ENCODE results near the gene BRD1. TPM values are rescaled to one million over a fixed set of nuclear protein-coding genes. Genes with fewer than 3 reads are reported as not detected.

The BRD1 gene
- total RNA-seq, 1 experiment from 2014 or later, result 19.1 TPM

GRCh38 chr22:49800408-49801238, 27.1 kb downstream of the BRD1 start:
- Histone ChIP-seq H3K79me2 (ENCODE audit: low read length) (peaks cover 62% of the 10 kb centered on the region), H3K4me3 (ENCODE audit: low read length) (no peak overlapping the region), H2AFZ (ENCODE audit: low read length) (no peak overlapping the region), H4K20me1 (ENCODE audit: low read length) (peaks cover 6% of the 10 kb centered on the region; the same call in 1 of the 2 replicates), H3K36me3 (ENCODE audit: low read depth, low read length) (peaks cover 3% of the 10 kb centered on the region; the same call in 1 of the 2 replicates), H3K9me3 (ENCODE audit: low read length) (no peaks in the 10 kb centered on the region), H3K27me3 (ENCODE audit: low read length) (no peaks in the 10 kb centered on the region), H3K27ac (ENCODE audit: low read length) (no peak overlapping the region), H3K9me2 (replicated peaks; ENCODE audit: low read length) (no peaks in the 10 kb centered on the region), H3K4me2 (ENCODE audit: low read length) (no peak overlapping the region), H3F3A (ENCODE audit: low read length, unreplicated experiment) (no peaks in the 10 kb centered on the region), H3K4me1 (ENCODE audit: insufficient read depth, low read length) (no peaks in the 10 kb centered on the region), H3K9ac (ENCODE audit: low read length) (no peak overlapping the region)
- intact Hi-C loops (cut with micrococcal nuclease), result no loop called here
- POLR2A ChIA-PET (ENCODE audit: unreplicated experiment), result no interaction called here
- DNase-seq, result no peak
- no peak for ATAC-seq
- TF ChIP-seq CTCF (conservative IDR thresholded peaks at IDR 0.05; ENCODE audit: low read depth, low read length), result no peak
- no peak for TF ChIP-seq EZH2 (IDR thresholded peaks at IDR 0.05; ENCODE audit: low read length, unreplicated experiment)
- no peak for TF ChIP-seq EZH2phosphoT487 (IDR thresholded peaks at IDR 0.05; ENCODE audit: borderline replicate concordance, low read length)
- no TSS peak for BruUV-seq (replicated peaks)
- CTCF ChIA-PET, result no interaction called here

DNA sequence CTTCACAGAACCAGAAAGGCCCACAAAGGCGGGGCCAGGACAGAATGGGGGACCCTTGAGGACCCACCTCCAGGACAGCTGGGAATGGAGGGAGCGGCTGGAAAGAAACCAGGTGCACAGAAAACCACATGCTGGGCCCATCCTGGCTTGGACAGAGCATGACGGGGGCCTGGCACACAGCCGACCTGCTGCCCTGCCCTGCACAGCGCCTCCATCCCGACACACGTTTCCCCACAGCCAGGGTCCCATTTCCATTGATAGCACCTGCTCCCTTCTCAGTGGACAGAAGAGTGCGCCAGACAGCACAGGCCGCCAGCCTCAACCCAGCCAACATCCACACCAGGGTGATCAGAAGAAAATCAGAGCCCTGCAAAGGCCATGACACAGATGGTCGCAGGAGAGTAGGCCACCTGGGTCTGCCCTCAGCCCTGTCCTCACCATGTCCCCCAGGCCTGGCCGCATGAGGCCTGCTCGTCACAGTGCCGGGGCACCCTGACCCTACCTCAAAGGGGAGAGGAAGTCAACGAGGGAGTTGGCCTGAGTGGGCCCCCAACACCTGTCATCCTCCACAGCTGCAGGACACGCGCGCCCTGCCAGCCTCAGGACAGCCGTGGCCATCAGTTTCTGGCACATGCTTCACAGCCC, 28.1 kb downstream of the BRD1 start:
- no peaks in the 10 kb centered on the region for H3K4me1 ChIP-seq (ENCODE audit: insufficient read depth, low read length)
- H4K20me1 ChIP-seq (ENCODE audit: low read length), result peaks cover 6% of the 10 kb centered on the region; the same call in 1 of the 2 replicates
- BruUV-seq (replicated peaks), result no TSS peak
- H3K27ac ChIP-seq (ENCODE audit: low read length), result no peak overlapping the region
- H3K9me2 ChIP-seq (replicated peaks; ENCODE audit: low read length), result no peaks in the 10 kb centered on the region
- DNase-seq (no peak), ATAC-seq (no peak)
- H2AFZ ChIP-seq (ENCODE audit: low read length), result no peak overlapping the region
- no peaks in the 10 kb centered on the region for H3K27me3 ChIP-seq (ENCODE audit: low read length)
- peaks cover 52% of the 10 kb centered on the region for H3K79me2 ChIP-seq (ENCODE audit: low read length)
- no peak overlapping the region for H3K9ac ChIP-seq (ENCODE audit: low read length)
- POLR2A ChIA-PET (ENCODE audit: unreplicated experiment), result no interaction called here
- H3F3A ChIP-seq (ENCODE audit: low read length, unreplicated experiment), result no peaks in the 10 kb centered on the region
- no peaks in the 10 kb centered on the region for H3K9me3 ChIP-seq (ENCODE audit: low read length)
- H3K4me3 ChIP-seq (ENCODE audit: low read length), result no peak overlapping the region
- H3K36me3 ChIP-seq (ENCODE audit: low read depth, low read length), result peaks cover 5% of the 10 kb centered on the region; the same call in 1 of the 2 replicates
- intact Hi-C loops (cut with micrococcal nuclease), result no loop called here
- H3K4me2 ChIP-seq (ENCODE audit: low read length), result no peak overlapping the region
- CTCF ChIA-PET, result no interaction called here
- no peak for TF ChIP-seq EZH2 (IDR thresholded peaks at IDR 0.05; ENCODE audit: low read length, unreplicated experiment)
- TF ChIP-seq CTCF (conservative IDR thresholded peaks at IDR 0.05; ENCODE audit: low read depth, low read length), result no peak
- TF ChIP-seq EZH2phosphoT487 (IDR thresholded peaks at IDR 0.05; ENCODE audit: borderline replicate concordance, low read length), result no peak
